SK-N-DZ (cell line): Measurements from ENCODE around the gene NT5DC1.

Experiments used
- DNase-seq: peaks from one replicate; pipeline ENCODE4 v3.0.0-alpha.2; 2015; ENCODE audit warnings: low spot score

Gene NT5DC1

GRCh38 chr6:116191881-116192280 lies 91.2 kb downstream of the NT5DC1 start:
- DNase-seq, result no peak

DNA sequence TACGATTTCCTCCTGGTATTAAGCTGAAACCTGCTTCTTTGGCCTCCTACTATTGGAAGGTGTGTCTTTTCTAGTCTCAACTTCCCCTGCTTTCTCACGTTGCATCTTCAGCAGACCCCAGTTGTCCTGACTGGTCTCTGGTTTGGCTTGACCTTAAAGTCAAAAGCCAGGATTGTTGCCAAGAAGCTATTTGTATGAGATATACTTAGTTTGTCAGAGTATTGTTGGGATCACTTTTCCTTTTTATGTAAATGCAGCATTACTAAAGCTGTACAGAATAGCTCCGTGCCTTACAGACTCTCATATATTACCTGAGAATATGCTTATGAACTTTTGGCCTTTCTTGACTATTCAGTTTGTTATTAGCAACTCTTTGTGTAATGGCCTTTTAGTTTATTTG lies 92.1 kb downstream of the NT5DC1 start:
- DNase-seq, result no peak

- DNase-seq, result no peak
These were observed 96.2 kb downstream of the NT5DC1 start for GRCh38 chr6:116196841-116197240.

- DNase-seq, result no peak
These were observed 100.1 kb downstream of the NT5DC1 start for GRCh38 chr6:116200619-116201249.

- DNase-seq, result no peak
These were observed 100.9 kb downstream of the NT5DC1 start for GRCh38 chr6:116201538-116201937.

GRCh38 chr6:116205281-116205680 lies 104.6 kb downstream of the NT5DC1 start:
- no peak for DNase-seq

GRCh38 chr6:116206231-116206903 lies 105.7 kb downstream of the NT5DC1 start:
- no peak for DNase-seq

- no peak for DNase-seq
These were observed 107.6 kb downstream of the NT5DC1 start for GRCh38 chr6:116208056-116208785.

GRCh38 chr6:116210316-116210715 lies 109.7 kb downstream of the NT5DC1 start:
- no peak for DNase-seq

- DNase-seq, result no peak
These were observed 110.2 kb downstream of the NT5DC1 start for GRCh38 chr6:116210750-116211425.

DNA sequence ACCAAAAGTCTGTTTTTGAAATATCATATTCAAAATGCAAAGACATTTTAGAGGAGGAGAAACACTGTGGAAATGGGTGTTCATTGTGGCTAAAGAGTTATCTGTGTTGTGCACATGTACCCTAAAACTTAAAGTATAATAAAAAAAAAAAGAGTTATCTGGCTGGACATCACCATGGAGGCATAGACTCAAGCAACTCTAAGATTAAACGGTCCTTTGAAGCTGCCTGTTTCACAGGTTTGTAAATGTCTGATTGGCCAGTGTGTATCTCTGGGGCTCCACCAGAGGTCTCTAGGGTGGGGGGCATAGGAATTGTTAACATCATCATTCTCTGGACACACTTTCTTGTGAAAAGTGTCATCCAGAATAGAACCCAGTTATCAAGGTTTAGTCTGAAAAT lies 114.0 kb downstream of the NT5DC1 start:
- DNase-seq, result no peak

GRCh38 chr6:116215414-116215813 lies 114.8 kb downstream of the NT5DC1 start:
- DNase-seq, result no peak

DNA sequence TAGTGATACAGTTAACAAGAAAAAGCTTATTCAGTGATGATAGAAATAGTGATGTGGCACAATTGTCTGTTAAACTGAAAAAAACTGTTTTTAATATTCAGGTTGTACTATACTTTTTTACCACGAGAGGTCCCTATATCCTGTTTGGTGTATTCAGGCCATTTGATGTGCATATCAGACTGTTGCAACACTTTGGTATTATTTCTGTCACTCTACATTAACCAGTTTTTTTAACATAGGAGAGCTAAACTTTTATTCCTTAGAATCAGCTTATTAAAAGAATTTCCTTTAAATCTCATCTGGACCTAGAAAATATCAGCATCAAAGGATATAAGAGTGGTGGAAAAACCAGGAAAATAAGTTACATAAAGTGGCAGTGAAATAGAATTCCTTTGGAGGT lies 116.4 kb downstream of the NT5DC1 start:
- DNase-seq, result peak; percentile 34

- DNase-seq, result no peak
These were observed 117.5 kb downstream of the NT5DC1 start for GRCh38 chr6:116218172-116218633.

GRCh38 chr6:116218866-116219265 lies 118.2 kb downstream of the NT5DC1 start:
- DNase-seq, result no peak

DNA sequence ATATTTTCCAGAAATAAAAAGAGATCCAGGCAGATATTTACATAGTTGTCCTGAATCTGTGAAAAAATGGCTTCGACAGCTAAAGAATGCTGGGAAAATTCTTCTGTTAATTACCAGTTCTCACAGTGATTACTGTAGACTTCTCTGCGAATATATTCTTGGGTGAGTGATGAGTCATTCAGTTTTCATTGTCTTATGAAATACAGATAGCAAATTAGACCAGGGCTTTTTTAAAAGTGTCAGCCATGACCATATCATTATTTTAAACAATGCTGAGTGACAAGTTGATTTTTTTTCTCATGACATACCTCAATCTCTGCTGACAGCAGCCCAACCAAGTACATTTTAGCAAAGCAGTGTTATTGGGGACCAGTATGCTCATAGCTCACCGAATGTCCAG lies 120.4 kb downstream of the NT5DC1 start:
- no peak for DNase-seq

GRCh38 chr6:116221911-116222310 lies 121.3 kb downstream of the NT5DC1 start:
- no peak for DNase-seq

GRCh38 chr6:116223355-116223754 lies 122.7 kb downstream of the NT5DC1 start:
- no peak for DNase-seq

DNA sequence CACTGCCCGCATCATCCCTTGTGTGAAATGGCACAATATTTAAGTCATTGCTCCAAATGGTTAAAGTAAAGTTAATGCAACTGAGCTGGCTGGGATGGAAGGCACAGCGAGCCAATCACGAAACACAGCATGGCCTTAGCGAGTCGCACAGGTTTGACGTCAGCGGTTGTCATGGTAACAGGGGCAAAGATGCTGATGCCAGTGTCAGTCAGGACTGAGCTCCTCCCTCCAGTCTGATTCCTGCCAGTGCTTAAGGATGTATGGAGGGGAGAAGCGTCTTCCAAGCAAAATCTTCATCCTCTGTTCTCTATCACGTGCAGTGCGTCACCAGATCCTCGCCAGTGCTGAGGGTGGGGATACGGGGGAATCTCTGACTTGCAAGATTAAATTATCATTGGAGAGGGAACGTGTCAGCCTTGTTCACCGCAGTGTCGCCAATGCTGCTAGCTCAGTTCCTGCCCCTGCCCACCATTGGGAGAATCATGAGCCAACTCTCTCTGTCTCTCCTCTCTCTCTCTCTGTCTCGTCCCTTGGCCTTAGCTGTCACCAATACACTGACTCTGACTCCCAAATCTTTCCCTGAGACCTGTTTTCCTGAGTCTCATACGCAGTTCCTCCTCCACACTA lies 128.7 kb downstream of the NT5DC1 start:
- peak; percentile 97 for DNase-seq

DNA sequence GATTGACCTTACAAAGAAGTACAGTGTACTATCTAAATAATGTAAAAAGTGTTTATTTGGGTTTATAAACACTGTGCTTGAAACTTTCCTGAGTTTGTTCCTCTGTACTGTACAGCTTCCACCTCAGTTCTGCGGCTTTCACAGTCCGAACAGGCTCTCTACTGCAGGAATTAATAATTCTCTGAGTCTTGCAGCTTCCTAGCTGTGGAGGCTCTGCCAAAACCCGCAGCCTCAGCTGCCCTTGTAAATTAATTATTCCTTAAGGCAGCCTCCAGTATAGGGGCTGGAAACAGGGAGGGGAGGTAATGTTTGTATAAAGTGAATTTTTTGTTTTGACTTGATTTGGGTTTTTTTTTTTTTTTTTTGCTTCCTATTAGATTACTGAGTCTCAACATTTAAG lies 134.0 kb downstream of the NT5DC1 start:
- no peak for DNase-seq

DNA sequence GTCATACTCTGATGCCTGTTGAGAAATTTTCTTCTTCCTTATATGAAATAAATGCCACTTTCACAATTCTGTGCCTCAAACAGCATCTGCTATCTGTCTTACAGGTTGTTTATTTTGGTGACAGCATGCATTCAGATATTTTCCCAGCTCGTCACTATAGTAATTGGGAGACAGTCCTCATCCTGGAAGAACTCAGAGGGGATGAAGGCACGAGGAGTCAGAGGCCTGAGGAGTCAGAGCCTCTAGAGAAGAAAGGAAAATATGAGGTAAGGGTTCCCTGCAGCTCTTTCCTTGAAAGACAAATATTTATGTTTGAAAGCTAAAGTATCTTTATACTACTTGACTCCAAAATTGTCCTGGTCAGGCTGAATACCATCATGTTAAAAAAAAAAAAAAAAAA lies 137.4 kb downstream of the NT5DC1 start:
- DNase-seq, result no peak

GRCh38 chr6:116239256-116239655 lies 138.6 kb downstream of the NT5DC1 start:
- DNase-seq, result no peak
